ENCODE results near the gene HCN2. TPM values are rescaled to one million over a fixed set of nuclear protein-coding genes. Genes with fewer than 3 reads are reported as not detected.
A peak's percentile ranks its signal among the peaks of the same experiment; 100 is the strongest.

HCN2 gene
- total RNA-seq, 4 donors from 2014 or later = 0.15 to 0.57 (median 0.29) TPM; not detected in 1

DNA sequence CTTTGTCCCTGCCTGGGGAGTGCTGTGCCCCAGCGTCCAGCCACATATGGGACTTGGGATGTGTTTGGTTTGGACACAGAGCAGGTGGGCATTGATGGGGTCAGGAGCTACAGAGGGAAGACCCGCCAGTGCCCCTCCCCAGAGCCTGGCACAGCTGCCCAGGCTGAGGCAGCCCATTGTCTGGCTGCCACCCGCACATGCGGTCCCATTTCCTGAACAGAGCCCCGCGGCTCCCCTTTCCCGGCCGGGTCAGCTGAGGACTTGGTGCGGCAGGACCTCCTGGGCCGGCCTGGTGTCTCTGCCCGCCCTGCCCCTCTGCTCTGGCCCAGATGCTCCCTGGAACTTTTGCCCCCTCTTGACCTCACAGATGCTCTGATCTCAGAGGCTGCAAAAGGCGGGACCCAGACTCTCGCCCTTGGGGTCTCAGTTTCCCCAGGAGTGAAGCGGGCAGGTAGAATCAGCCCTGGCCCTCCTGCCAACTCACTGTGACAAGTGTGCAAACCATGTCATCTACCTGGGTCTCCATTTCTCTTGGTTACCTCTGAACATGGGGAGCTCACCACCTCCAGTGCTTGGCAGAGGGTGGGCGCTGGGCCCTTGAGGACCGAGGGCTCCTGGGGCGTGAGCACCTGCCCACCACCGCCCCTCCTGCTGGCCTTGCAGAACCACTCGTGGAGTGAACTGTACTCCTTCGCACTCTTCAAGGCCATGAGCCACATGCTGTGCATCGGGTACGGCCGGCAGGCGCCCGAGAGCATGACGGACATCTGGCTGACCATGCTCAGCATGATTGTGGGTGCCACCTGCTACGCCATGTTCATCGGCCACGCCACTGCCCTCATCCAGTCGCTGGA is 17.8 kb downstream of the HCN2 start:
- Histone ChIP-seq H3K27me3 (peaks cover 0 to 41% (median 0%) of the 10 kb centered on the region in 4 donors), H3K4me3 (no peak overlapping the region), H3K27ac (no peak overlapping the region), H3K4me1 (peaks cover 0 to 33% (median 5%) of the 10 kb centered on the region in 3 donors), H3K9me3 (no peaks in the 10 kb centered on the region), H3K36me3 (no peaks in the 10 kb centered on the region)
- 59 to 88% methylated on average over 6 to 7 of the region's 30 CpGs for WGBS, 2 donors
- intact Hi-C loops (cut with DNase I) = no loop called here
- no peak for DNase-seq
- TF ChIP-seq POLR2A (IDR thresholded peaks at IDR 0.05) = no peak
- TF ChIP-seq, protein P1, sequence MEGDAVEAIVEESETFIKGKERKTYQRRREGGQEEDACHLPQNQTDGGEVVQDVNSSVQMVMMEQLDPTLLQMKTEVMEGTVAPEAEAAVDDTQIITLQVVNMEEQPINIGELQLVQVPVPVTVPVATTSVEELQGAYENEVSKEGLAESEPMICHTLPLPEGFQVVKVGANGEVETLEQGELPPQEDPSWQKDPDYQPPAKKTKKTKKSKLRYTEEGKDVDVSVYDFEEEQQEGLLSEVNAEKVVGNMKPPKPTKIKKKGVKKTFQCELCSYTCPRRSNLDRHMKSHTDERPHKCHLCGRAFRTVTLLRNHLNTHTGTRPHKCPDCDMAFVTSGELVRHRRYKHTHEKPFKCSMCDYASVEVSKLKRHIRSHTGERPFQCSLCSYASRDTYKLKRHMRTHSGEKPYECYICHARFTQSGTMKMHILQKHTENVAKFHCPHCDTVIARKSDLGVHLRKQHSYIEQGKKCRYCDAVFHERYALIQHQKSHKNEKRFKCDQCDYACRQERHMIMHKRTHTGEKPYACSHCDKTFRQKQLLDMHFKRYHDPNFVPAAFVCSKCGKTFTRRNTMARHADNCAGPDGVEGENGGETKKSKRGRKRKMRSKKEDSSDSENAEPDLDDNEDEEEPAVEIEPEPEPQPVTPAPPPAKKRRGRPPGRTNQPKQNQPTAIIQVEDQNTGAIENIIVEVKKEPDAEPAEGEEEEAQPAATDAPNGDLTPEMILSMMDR (IDR thresholded peaks at IDR 0.05) = no peak

GRCh38 chr19:608155-609003 is 18.7 kb downstream of the HCN2 start:
- 65 to 67% methylated on average over 5 to 14 of the region's 30 CpGs for WGBS, 2 donors
- intact Hi-C loops (cut with DNase I) = no loop called here
- H3K27ac ChIP-seq = no peak overlapping the region

GRCh38 chr19:609004-609346 is 19.3 kb downstream of the HCN2 start:
- WGBS, 2 donors = 56% methylated on average over 3 of the region's 22 CpGs; no CpG with 5 or more reads in 1 of the 2 donors
- TF ChIP-seq, protein P1 (IDR thresholded peaks at IDR 0.05) = no peak
- TF ChIP-seq POLR2A (IDR thresholded peaks at IDR 0.05) = no peak
- no peak overlapping the region for H3K4me3 ChIP-seq
- peak overlapping the region in 2 of 4 donors; percentile 21 to 36 for H3K27ac ChIP-seq
- no peak for DNase-seq
- intact Hi-C loops (cut with DNase I) = no loop called here
- peaks cover 0 to 48% (median 0%) of the 10 kb centered on the region in 4 donors for H3K27me3 ChIP-seq
- peaks cover 0 to 33% (median 5%) of the 10 kb centered on the region in 3 donors for H3K4me1 ChIP-seq
- H3K36me3 ChIP-seq = no peaks in the 10 kb centered on the region
- H3K9me3 ChIP-seq = no peaks in the 10 kb centered on the region

More at GRCh38 chr19:608155-609003, 18.7 kb downstream of the HCN2 start:
- no peak for DNase-seq
- no peak for TF ChIP-seq POLR2A (IDR thresholded peaks at IDR 0.05)
- TF ChIP-seq, protein P1 (IDR thresholded peaks at IDR 0.05) = no peak
- Histone ChIP-seq H3K4me3 (no peak overlapping the region), H3K36me3 (no peaks in the 10 kb centered on the region), H3K27me3 (peaks cover 0 to 48% (median 0%) of the 10 kb centered on the region in 4 donors), H3K9me3 (no peaks in the 10 kb centered on the region), H3K4me1 (peaks cover 0 to 33% (median 5%) of the 10 kb centered on the region in 3 donors)

DNA sequence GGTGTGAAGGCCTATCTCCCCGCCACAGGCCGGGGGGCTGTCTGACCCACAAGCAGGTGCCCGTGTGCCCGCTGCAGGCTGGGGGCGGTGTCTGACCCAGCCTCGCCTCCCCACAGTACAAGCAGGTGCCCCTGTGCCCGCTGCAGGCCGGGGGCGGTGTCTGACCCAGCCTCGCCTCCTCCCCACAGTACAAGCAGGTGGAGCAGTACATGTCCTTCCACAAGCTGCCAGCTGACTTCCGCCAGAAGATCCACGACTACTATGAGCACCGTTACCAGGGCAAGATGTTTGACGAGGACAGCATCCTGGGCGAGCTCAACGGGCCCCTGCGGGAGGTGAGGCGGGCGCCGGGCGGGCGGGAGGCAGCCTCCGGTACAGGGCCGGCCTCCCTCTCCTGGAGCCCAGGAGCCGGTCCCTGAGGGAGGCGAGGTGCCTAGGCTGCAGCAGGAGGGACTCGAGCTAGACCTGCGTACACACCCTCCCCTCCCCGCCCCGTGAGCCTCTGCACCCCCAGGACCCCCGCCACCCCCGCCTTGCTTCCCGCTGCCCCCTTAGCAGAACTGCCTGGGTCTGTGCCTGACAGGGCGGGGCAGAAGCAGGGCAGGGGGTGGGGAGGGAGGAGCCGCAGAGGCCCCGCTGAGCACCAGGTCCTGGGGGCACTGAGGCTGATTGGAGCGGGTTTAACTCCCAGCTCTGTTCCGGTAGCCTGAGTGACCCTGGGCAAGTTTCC is 20.6 kb downstream of the HCN2 start:
- intact Hi-C loops (cut with DNase I) = no loop called here
- H3K36me3 ChIP-seq = no peaks in the 10 kb centered on the region
- DNase-seq = no peak
- 32 to 57% methylated on average over 2 to 5 of the region's 38 CpGs for WGBS, 2 donors
- H3K27me3 ChIP-seq = peaks cover 0 to 52% (median 0%) of the 10 kb centered on the region in 4 donors
- peaks cover 0 to 33% (median 5%) of the 10 kb centered on the region in 3 donors for H3K4me1 ChIP-seq
- TF ChIP-seq, protein P1 (IDR thresholded peaks at IDR 0.05) = no peak
- TF ChIP-seq POLR2A (IDR thresholded peaks at IDR 0.05) = no peak
- H3K4me3 ChIP-seq = peak overlapping the region in 3 of 4 donors; percentile 32 to 58 (median 36)
- H3K27ac ChIP-seq = peak overlapping the region; percentile 27 to 77 (median 66)
- no peaks in the 10 kb centered on the region for H3K9me3 ChIP-seq
